KMS-11 (cell line): ENCODE measurements around the gene NBEA.

Source experiments
- H2AFZ ChIP-seq: fragments of 200-600 bp; sonication (generic); 2 replicates; pipeline ENCODE4 v1.6.1; 2016; ENCODE audit warnings: antibody characterized with exemption, mixed run types, low read depth
- H3K27ac ChIP-seq: fragments of 200-600 bp; sonication (generic); 2 replicates; pipeline ENCODE4 v1.6.1; 2016; ENCODE audit warnings: mild to moderate bottlenecking, mixed run types
- H3K27me3 ChIP-seq: fragments of 200-600 bp; sonication (generic); 2 replicates; pipeline ENCODE4 v1.6.1; 2017; ENCODE audit warnings: mild to moderate bottlenecking, low read depth, mixed run types, moderate library complexity; ENCODE audit not compliant: insufficient read depth
- H3K36me3 ChIP-seq: fragments of 200-600 bp; sonication (generic); 2 replicates; pipeline ENCODE4 v1.6.1; 2017; ENCODE audit warnings: mild to moderate bottlenecking, mixed run types; ENCODE audit not compliant: insufficient read depth
- H3K4me1 ChIP-seq: fragments of 200-600 bp; sonication (generic); 2 replicates; pipeline ENCODE4 v1.6.1; 2016; ENCODE audit warnings: mild to moderate bottlenecking, low read depth, mixed run types; ENCODE audit not compliant: poor library complexity, severe bottlenecking
- H3K4me2 ChIP-seq: fragments of 200-600 bp; sonication (generic); 2 replicates; pipeline ENCODE4 v1.7.0; 2016; ENCODE audit warnings: mild to moderate bottlenecking, mixed run types
- H3K4me3 ChIP-seq: fragments of 200-600 bp; sonication (generic); IDR thresholded peaks from 2 replicates; pipeline ENCODE4 v1.6.1; 2017; ENCODE audit warnings: low read depth, low read length, mixed read lengths; ENCODE audit not compliant: insufficient read depth
- H3K79me2 ChIP-seq: fragments of 200-600 bp; sonication (generic); 2 replicates; pipeline ENCODE4 v1.6.1; 2016; ENCODE audit warnings: low read depth, mixed run types; ENCODE audit not compliant: insufficient read depth
- H3K9ac ChIP-seq: fragments of 200-600 bp; sonication (generic); 2 replicates; pipeline ENCODE4 v1.6.1; 2016; ENCODE audit warnings: mild to moderate bottlenecking, mixed run types
- H4K20me1 ChIP-seq: fragments of 200-600 bp; sonication (generic); 2 replicates; pipeline ENCODE4 v1.6.1; 2016; ENCODE audit warnings: mild to moderate bottlenecking, mixed run types; ENCODE audit not compliant: insufficient read depth
- TF ChIP-seq, protein P1 (sequence below): fragments of 200-600 bp; sonication (generic); conservative IDR thresholded peaks from 2 replicates; pipeline ENCODE4 v1.6.1; 2017; ENCODE audit warnings: low read depth, mild to moderate bottlenecking, antibody characterized with exemption, low read length, moderate library complexity, mixed read lengths

NBEA gene

DNA sequence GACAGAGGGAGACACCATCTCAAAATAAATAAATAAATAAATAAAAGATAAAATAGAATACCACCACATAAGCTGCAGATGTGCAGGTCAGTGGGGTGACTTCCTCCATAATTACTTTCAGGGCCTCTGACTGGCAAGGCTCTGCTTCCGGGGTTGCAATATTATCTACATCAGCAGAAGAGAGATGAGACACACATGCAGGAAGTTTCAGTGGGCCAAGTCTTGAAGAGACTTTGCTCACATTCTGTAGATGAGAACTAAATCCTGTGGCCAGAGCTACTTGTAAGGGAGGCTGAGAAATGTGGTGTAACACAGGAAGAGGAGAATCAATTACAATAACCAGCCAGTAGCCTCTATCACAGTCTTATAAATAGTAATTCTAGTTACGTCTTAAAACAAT, 624.3 kb downstream of the NBEA start:
- no peak overlapping the region for H3K4me3 ChIP-seq
- peaks cover 13% of the 10 kb centered on the region for H3K4me1 ChIP-seq
- no peak overlapping the region for H3K27ac ChIP-seq
- TF ChIP-seq, protein P1, sequence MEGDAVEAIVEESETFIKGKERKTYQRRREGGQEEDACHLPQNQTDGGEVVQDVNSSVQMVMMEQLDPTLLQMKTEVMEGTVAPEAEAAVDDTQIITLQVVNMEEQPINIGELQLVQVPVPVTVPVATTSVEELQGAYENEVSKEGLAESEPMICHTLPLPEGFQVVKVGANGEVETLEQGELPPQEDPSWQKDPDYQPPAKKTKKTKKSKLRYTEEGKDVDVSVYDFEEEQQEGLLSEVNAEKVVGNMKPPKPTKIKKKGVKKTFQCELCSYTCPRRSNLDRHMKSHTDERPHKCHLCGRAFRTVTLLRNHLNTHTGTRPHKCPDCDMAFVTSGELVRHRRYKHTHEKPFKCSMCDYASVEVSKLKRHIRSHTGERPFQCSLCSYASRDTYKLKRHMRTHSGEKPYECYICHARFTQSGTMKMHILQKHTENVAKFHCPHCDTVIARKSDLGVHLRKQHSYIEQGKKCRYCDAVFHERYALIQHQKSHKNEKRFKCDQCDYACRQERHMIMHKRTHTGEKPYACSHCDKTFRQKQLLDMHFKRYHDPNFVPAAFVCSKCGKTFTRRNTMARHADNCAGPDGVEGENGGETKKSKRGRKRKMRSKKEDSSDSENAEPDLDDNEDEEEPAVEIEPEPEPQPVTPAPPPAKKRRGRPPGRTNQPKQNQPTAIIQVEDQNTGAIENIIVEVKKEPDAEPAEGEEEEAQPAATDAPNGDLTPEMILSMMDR = no peak
- no peak overlapping the region for H2AFZ ChIP-seq
- no peaks in the 10 kb centered on the region for H3K36me3 ChIP-seq
- no peak overlapping the region for H3K9ac ChIP-seq
- 0 out of 2 replicates have a peak overlapping the region, but pooled peaks have one; percentile 17 for H3K4me2 ChIP-seq
- no peaks in the 10 kb centered on the region for H3K27me3 ChIP-seq
- no peaks in the 10 kb centered on the region for H4K20me1 ChIP-seq
- no peaks in the 10 kb centered on the region for H3K79me2 ChIP-seq

DNA sequence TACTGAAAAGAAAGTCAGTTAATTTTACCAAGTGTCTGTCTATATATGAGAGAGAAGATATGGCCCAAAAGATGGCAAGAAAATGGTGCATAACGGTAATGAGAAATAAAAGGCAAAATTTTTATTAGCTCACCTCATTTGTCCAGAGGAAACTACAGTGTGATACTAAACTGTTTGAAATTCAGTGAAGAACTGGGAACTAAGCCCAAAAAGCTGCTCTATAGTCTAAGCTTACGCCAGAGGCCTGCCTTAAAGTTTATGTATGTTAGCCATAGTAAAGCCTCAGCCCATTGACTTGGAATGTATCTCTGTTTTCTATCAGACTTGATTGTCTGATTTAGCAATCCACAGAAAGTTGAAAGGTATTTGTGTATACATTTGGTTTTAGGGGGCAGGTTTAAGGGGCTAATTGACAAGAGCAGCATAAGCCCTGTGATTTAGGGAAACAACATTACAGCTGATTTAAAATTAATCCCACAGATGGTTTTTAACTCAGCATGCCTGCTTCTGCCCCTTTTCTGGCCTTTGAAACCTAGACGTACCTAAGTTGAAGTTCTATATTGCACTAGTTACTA, 625.4 kb downstream of the NBEA start:
- TF ChIP-seq, protein P1 = no peak
- H3K9ac ChIP-seq = no peak overlapping the region
- H3K27ac ChIP-seq = no peak overlapping the region
- no peak overlapping the region for H2AFZ ChIP-seq
- H3K4me3 ChIP-seq = no peak overlapping the region
- H3K4me2 ChIP-seq = no peak overlapping the region
- H3K4me1 ChIP-seq = peaks cover 13% of the 10 kb centered on the region
- H3K79me2 ChIP-seq = no peaks in the 10 kb centered on the region
- H3K36me3 ChIP-seq = no peaks in the 10 kb centered on the region
- H3K27me3 ChIP-seq = no peaks in the 10 kb centered on the region
- H4K20me1 ChIP-seq = no peaks in the 10 kb centered on the region

DNA sequence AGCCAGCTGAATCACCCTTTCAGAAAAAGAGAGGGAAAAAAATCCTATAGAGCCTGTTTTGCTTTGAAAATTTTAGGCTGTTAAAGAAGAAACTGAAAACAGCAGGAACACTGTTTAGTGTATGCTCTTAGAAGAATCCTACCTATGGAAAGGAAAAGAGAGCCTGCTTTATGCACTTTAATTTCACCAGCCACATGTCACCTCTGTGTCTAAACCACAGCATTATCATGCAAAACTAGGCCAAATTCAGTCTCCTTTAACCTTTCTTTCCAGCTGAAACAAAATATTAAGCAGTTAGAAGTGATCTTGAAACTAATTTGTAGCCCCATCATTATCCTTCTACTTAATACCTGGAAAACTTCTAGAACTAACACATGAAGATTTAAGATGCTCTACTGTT, 631.6 kb downstream of the NBEA start:
- TF ChIP-seq, protein P1 = no peak
- Histone ChIP-seq H3K27me3 (no peaks in the 10 kb centered on the region), H3K4me1 (no peaks in the 10 kb centered on the region), H2AFZ (no peak overlapping the region), H3K79me2 (no peaks in the 10 kb centered on the region), H3K4me3 (no peak overlapping the region), H3K36me3 (no peaks in the 10 kb centered on the region), H4K20me1 (no peaks in the 10 kb centered on the region), H3K9ac (no peak overlapping the region), H3K4me2 (no peak overlapping the region), H3K27ac (no peak overlapping the region)

DNA sequence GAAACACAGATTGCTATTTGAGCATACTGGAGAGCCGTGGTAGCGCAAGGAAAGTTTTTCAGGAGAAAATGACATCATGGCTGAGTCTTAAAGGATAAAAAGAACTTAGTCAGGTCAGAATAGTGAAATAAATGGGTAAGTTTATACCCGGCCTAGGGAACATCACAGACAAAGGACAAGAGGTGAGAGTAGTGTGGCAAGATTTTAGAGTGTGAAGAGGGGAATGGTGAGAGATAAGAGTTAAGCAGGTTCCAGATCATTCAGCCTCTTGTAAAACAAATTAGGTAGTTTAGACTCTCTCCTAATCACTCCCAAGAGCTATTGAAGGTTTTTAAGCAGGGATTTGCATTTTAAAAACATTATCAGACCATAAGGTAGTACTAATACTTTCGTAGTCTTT, 650.4 kb downstream of the NBEA start:
- Histone ChIP-seq H3K4me1 (no peaks in the 10 kb centered on the region), H3K27me3 (no peaks in the 10 kb centered on the region), H3K36me3 (no peaks in the 10 kb centered on the region), H3K79me2 (no peaks in the 10 kb centered on the region), H3K4me3 (no peak overlapping the region), H3K27ac (no peak overlapping the region), H3K4me2 (no peak overlapping the region), H3K9ac (no peak overlapping the region), H4K20me1 (no peaks in the 10 kb centered on the region), H2AFZ (no peak overlapping the region)
- TF ChIP-seq, protein P1 = no peak
